GM19328 (cell line): ENCODE measurements around the gene PNMA1.

Experiments used
- ATAC-seq: cut with Tn5 transposase; IDR thresholded peaks from one replicate; pipeline ENCODE4 v1.9.1; 2021; ENCODE audit warnings: mild to moderate bottlenecking, moderate library complexity; ENCODE audit not compliant: unreplicated experiment

PNMA1 gene

DNA sequence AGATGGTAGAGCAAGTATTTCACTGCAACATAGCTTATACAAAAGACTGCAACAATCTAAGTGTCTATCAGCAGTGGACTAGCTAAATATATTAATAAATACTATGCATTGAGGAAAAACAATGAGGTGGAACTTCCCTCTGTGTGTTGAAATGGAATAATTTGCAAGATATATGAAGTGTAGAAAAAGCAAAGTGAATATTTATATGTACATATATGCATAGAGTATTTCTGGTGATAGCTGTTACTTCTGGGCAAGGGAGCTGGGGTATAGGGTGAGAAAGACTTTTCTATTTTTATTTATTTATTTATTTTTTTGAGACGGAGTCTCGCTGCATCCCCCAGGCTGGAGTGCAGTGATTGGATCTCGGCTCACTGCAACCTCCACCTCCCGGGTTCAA is 35.5 kb downstream of the PNMA1 start:
- no peak for ATAC-seq

DNA sequence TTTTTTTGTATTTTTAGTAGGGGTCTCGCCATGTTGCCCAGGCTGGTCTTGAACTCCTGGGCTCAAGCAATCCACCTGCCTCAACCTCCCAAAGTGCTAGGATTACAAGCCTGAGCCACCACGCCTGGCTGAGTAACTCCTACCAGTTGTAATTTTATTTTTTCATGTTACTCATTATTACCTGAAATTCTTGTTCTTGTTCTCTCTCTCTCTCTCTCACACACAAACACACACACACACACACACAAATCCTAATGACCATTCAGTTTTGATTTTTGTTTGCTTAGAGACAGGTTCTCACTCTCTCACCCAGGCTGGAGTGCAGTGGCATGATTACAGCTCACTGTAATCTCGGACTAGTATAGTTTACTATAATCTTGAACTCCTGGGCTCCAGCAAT is 39.2 kb downstream of the PNMA1 start:
- ATAC-seq, result no peak

DNA sequence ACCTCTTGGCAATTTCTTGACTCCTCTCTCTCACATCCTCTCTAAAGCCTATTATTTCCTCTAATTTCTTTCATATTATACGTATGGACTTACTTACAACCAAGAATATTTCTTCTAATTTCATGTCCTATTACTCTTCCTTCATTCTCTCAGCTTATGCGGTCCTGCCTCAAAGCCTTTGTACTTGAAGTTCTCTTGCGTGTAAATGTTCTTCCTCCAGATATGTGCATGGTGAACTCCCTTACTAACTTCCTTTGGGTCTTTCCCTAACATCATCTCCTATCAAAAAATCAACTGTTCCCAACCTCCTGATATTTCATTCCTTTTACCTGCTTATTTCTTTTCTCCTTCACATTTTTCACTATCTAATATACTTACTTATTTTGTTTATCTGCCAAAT is 46.3 kb downstream of the PNMA1 start:
- no peak for ATAC-seq

DNA sequence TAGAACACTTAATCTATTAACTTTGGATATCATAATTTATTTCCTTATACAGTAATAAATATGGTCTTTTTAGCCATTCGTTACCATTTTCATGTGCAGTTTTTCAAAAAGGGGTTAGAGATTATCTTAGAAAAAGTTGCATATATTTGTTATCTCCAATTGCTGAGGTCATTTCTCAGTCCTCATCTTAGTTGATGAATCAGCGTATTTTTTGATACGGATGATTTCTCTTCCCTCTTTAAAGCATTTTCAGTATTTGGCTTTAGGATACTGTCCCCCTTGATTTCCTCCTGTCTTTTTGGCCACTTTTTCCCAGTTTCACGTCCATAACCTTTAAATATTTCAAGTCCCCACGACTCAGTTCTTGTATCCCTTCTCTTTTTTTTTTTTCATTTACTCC is 47.6 kb downstream of the PNMA1 start:
- ATAC-seq, result no peak

DNA sequence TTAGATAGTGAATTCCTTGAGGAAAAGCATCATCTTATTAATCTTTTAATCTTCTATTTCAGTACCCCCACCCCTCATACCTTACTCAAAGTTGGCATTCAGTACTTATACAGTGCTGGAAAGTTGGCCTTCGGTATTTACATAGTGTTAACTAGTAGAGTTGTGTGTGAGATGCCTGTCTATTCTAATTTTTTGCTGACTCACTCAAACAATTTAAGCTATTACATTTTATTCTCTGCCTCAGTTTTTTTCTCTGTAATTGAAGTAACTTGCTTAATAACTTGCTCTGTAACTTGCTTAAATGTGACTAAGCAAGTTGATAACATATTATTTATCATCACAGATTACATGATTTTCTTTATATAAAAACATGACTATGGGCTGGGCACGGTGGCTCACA is 49.1 kb downstream of the PNMA1 start:
- no peak for ATAC-seq

DNA sequence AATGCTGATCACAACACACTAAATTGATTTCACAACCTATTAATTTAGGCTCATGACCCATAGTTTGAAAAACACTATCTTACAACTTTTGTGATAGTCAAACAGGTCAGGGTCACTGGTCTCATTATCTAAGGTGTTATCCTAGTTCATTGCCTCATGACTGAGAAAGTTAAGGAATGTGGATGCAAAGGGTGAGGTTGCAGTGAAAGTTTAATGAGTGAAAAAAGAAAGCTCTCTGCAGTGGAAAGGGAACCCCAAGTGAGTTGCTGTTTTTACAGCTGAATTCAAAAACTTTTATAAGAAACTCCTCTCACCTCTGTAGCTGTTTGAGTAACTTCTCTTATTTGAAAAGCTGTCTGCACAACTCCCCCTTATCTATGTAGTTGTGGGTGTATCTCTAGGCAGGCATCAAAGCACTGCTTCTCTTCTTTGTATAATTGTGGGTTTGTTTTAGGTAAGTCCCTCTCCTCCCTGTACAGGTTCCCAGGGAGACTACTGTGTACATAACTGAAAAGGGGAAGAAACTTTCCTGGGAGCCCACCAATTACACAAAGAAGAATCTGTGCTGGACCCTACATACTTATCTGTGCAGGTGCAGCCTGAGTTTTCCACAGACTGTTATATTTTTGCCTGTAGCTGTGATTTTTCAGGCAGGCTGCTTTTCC is 50.5 kb downstream of the PNMA1 start:
- ATAC-seq, result no peak

DNA sequence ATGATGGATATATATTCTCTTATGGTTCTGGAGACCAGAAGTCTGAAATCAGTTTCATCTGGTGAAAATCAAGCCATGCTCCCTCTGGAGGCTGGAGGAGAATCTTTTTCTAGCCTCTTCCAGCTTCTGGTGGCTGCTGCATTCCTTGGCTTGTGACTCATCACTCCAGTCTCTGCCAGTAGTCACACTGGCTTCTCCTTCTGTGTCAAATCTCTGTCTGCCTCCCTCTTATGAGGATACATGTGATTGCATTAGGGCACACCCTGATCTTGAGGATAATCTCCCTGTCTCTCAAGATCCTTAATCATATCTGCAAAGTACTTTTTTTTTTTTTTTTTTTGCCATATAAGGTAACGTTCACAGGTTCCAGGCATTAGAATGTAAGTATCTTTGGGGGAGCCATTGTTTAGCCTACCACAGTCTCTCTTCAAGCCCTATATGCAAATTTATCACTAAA is 51.7 kb downstream of the PNMA1 start:
- no peak for ATAC-seq

DNA sequence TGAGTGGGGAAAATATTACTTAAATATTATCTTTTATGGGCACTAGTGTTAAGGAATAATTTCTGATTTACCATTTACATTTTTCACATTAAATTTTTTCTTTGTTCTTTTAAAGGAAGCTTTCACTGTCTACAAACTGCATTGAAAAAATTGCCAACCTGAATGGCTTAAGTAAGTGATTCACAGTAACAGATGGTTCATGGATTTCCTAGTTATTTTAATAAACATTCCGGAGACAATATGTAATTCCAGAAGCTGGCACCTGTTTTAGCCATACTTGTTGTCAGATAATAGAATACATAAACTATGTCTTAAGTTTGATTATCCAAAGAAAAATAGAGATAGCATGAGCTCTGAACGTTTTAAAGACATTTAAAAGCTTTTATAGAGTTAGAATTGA is 52.3 kb downstream of the PNMA1 start:
- no peak for ATAC-seq
